Measurements from ENCODE around the gene RNF34.
A peak's percentile ranks its signal among the peaks of the same experiment; 100 is the strongest.
"Not testable (repeated sequence)": the region's sequence is repeated elsewhere in the genome, so short reads cannot be mapped to it uniquely, and the experiment has no call there.

RNF34 gene

DNA sequence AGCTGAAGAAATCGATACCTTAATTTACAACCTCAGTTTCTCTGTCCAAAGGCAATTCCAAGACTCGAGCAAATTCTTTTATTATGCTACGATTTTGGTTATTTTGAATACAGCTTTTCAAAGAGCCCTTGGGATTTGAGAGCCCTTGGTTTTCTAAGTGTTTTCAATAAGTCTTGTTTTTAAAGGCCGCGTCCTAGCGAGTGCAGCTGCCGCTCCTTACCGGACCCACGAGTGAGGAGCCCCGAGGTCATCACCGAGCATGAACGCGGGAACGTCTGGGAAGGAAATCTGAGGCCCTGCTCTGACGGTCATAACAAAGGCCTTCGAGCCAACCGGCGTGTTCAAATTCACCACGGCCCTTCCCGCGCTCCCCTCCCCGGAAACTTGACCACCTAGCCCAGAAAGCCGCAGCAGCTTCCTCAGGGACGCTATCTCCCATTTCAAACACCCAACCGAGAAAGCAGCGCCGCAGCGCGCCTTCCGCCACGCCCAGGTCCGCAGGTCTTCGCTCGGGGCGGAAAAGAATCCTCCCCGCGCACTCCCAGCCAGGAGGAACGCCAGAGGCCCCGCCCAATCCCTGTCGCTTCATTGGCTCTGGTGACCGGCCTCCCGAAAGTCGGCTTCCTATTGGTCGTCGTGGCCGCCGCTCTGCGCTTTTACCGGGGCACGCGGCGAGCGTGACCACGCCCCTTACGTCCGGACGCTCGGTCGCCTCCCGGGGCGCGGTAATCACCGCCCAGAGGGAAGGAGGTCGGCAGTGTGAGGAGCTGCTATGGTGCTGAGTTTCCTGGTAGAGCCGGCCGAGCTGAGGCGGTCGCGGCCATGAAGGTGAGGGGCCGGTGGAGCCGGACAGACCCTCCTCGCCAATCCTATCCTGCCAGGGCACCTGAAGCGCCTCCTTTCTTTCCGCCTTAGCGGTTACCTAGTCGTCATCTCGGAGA lies at the start of gene RNF34:
RNF34 (plus strand) TSS at position 728 of the 941 bp plus-strand sequence; CDS start at position 823, 95 bp downstream.
- peak; percentile 100 for DNase-seq

GRCh38 chr12:121351820-121352681 lies 47.9 kb upstream of the RNF34 start, which contains the start of gene ANAPC5:
Gene ANAPC5 (minus strand): TSS chr12:121352411. CDS start chr12:121352340, 71 bp downstream.
- DNase-seq, result peak; percentile 94

- DNase-seq, result no peak
Measured at GRCh38 chr12:121352682-121353018, 47.3 kb upstream of the RNF34 start.

- DNase-seq, result no peak
Measured at GRCh38 chr12:121355818-121356217, 44.1 kb upstream of the RNF34 start.

- DNase-seq, result no peak
Measured at GRCh38 chr12:121356657-121357056, 43.3 kb upstream of the RNF34 start.

GRCh38 chr12:121357331-121357730 lies 42.6 kb upstream of the RNF34 start:
- no peak for DNase-seq

GRCh38 chr12:121358073-121358472 lies 41.8 kb upstream of the RNF34 start:
- no peak for DNase-seq

DNA sequence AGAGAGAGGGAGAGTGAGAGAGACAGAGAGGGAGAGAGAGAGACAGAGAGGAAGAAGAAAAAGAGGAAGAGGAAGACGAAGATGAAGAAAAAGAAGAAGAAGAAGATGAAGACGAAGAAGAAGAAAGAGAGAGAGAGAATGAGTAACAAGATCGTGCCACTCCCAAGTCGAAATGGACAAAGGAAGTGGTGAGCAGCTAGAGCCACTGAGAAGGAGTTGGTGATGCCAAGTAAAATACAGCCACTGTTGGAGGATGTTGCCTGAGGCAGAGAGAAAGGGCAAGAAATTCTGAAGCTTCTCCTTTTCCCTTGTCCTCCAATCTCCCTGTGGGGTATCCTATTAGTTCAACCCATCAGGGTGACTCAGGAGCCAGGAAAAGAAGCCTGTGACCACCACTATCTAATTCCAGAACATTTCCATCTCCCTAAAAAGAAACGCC lies 35.2 kb upstream of the RNF34 start:
- peak; percentile 39 for DNase-seq

- no peak for DNase-seq
Measured at GRCh38 chr12:121365416-121366062, 34.4 kb upstream of the RNF34 start.

DNA sequence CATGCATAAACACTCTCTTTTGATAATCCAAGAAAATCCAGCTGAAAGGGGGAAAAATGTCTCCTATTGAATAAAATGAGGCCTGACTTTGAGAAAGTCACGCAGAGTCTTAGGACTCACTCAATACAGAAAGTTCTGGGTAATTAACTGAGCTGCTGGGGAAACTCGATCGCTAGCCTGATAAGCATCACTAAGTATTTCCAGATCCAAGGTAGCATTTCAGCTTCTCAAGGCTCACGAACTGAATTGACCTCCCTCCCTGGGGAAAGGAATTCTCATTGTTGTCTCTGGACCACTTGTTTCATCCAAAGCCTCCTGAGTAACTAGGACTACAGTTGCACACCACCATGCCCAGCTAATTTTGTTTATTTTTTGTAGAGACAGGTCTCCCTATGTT lies 33.9 kb upstream of the RNF34 start:
- no peak for DNase-seq

- no peak for DNase-seq
Measured at GRCh38 chr12:121371404-121371803, 28.5 kb upstream of the RNF34 start.

- no peak for DNase-seq
Measured at GRCh38 chr12:121373755-121374154, 26.2 kb upstream of the RNF34 start.

DNA sequence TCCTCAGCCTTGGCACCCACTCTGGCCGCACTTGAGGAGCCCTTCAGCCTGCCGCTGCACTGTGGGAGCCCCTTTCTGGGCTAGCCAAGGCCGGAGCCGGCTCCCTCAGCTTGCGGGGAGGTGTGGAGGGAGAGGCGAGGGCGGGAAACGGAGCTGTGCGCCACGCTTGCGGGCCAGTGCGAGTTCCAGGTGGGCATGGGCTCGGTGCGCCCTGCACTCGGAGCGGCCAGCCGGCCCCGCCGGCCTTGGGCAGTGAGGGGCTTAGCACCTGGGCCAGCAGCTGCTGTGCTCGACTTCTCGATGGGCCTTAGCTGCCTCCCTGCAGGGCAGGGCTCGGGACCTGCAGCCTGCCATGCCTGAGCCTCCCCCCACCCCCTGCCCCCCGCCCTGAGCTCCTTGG lies 25.6 kb upstream of the RNF34 start:
- not testable (repeated sequence) for DNase-seq

DNA sequence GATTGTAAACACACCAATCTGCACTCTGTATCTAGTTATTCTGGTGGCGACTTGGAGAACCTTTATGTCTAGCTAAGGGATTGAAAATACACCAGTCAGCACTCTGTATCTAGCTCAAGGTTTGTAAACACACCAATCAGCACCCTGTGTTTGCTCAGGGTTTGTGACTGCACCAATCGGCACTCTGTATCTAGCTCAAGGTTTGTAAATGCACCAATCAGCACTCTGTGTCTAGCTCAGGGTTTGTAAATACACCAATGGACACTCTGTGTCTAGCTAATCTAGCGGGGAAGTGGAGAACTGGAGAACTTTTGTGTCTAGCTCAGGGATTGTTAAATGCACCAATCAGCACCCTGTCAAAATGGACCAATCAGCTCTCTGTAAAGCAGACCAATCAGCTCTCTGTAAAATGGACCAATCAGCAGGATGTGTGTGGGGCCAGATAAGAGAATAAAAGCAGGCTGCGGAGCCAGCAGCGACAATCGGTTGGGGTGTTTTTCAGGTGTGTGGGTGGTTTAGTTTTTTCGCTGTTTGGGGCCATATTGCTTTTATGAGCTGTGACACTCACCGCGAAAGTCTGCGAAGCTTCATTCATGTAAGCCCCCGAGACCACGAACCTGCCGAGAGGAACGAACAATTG lies 24.9 kb upstream of the RNF34 start:
- DNase-seq, result not testable (repeated sequence)

DNA sequence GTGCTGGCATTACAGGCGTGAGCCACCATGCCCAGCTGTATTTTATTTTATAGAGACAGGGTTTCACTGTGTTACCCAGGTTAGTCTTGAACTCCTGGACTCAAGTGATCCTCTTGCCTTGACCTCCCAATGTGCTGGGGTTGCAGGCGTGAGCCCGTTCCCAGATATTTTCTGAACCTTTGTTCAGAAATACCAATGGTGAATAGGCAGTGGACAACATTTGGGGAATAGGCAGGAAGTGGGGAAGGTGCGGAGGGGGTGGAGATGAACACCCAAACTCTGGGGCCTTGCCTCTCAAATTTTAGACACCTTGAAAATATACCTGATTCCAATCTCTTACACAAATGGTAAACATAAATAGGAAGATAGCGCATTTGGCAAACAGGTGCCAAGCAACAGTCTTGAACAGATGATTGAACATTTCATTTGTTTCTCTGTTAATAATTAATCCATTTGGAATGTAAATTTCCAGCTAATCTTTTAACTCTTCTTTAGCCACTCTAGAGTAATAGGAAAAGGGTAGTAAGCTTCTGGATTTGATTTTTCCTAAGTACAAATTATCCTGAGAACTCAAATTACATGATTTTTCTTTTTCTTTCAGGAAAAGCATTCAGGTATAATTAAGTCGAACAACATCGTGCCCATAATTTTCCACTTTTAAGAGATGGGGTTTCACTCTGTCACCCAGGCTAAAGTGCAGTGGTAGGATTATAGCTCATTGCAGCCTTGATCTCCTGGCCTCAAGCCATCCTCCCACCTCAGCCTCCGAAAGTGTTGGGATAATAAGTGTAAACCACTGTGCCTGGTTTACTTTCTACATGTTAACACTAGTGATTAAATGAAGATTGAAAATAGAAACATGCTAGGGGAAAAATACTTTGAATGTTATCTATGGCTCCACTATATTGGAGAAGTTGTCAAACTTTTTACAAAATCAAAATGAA lies 22.9 kb upstream of the RNF34 start:
- DNase-seq, result no peak

DNA sequence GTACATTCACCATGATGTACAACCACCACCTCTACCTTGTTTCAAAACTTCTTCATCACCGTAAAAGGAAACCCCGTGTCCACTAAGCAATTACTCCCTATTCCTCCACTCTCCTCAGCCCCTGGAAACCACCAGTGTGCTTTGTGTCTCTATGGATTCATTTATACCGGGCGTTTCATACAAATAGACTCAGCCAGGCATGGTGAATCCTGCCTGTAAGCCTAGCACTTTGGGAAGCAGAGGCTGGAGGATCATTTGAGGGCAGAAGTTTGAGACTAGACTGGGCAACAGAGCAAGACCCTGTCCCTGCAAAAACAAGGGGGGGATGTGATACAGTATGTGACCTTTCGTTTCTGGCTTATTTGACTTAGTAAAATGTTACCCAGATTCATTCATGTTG lies 21.2 kb upstream of the RNF34 start:
- DNase-seq, result no peak

GRCh38 chr12:121379945-121380344 lies 20.0 kb upstream of the RNF34 start:
- DNase-seq, result no peak

- DNase-seq, result no peak
Measured at GRCh38 chr12:121383601-121384021, 16.3 kb upstream of the RNF34 start.

DNA sequence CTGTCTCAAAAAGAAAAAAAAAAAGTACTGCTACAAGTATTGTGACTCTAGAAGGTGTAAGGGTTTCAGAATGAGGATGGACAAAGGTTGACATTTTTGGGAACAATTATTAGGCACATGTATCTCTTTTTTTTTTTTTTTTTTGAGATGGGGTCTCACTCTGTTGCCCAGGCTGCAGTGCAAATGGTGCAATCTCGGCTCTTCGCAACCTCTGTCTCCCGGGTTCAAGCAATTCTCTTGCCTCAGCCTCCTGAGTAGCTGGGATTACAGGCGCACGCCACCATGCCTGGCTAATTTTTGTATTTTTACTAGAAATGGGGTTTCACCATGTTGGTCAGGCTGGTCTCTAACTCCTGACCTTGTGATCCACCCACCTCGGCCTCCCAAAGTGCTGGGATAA lies 15.0 kb upstream of the RNF34 start:
- DNase-seq, result not testable (repeated sequence)

DNA sequence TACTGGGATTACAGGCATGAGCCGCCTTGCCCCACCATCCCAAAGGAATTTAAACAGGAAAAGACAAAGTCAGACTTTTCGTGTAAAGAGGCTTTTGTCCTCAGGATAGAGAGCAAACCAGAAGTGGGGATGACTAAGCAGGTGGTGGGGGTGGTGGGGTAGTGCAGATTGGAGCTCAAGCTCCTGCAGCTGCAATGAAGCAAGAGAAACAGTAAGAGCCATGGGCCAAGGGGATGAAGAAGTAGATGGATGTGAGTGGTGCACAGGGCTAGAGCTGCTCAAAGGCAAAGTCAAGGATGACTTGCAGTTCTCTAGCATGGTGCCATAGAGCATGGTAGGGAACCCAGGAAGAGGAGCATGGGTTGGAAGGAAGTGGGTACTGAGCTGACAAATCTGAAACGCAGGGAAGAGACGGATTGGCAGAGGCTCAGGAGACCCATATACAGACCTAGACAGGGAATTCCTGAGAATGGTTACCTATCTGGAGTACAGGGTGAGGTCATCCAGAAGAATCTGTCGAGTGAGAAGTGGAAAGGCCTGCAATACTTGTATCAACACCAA lies 11.4 kb upstream of the RNF34 start:
- DNase-seq, result peak; percentile 76

- DNase-seq, result no peak
Measured at GRCh38 chr12:121390856-121391255, 9.1 kb upstream of the RNF34 start.
